H1 (cell line): ENCODE data around the gene TRAK1. TPM values are rescaled to one million over a fixed set of nuclear protein-coding genes. Genes with fewer than 3 reads are reported as not detected.

Source experiments
- CHD7 ChIP-seq: fragments of 300-600 bp; sonication (generic); IDR thresholded peaks from 2 replicates; pipeline ENCODE4 v1.7.1; 2012; ENCODE audit warnings: low read length, moderate library complexity, mild to moderate bottlenecking, inconsistent platforms; ENCODE audit not compliant: insufficient replicate concordance
- MAFK ChIP-seq: IDR thresholded peaks from 2 replicates; pipeline ENCODE4 v1.6.1; 2012; ENCODE audit warnings: low read depth, mild to moderate bottlenecking, improper control_type of control experiment, low read length
- RBBP5 ChIP-seq: IDR thresholded peaks from 2 replicates; pipeline ENCODE4 v1.7.1; 2012; ENCODE audit warnings: low read depth, mild to moderate bottlenecking, inconsistent platforms, low read length, moderate library complexity, borderline replicate concordance
- SIN3A ChIP-seq, 2 experiments: IDR thresholded peaks in 1 of 2; conservative IDR thresholded peaks in 1 of 2; 2 replicates each; pipeline ENCODE4 v1.6.1; 2011 to 2012; ENCODE audit warnings: low read length in 2 of 2, improper control_type of control experiment in 1 of 2, low read depth in 1 of 2, mild to moderate bottlenecking in 1 of 2
- TBP ChIP-seq: IDR thresholded peaks from 2 replicates; pipeline ENCODE4 v1.6.1; 2011; ENCODE audit warnings: low read depth, low read length, improper control_type of control experiment
- USF2 ChIP-seq: IDR thresholded peaks from 2 replicates; pipeline ENCODE4 v1.6.1; 2011; ENCODE audit warnings: low read length, improper control_type of control experiment
- polyA plus RNA-seq, 7 experiments: library from polyadenylated mRNA; depleted of rRNA in 3 of 7; stranded (reverse) in 5 of 7; unstranded in 2 of 7; fragments of >200 nt in 5 of 7; fragments of 200-250 nt in 2 of 7; gene quantifications; 1 replicate in 5 of 7; 2 replicates in 1 of 7; 4 replicates in 1 of 7; pipeline versions ENCODE4 v1.2.1 to v1.2.3, GENCODE V29; 2011 to 2013; ENCODE audit warnings: missing spikeins in 2 of 7, mixed read lengths in 2 of 7
- total RNA-seq: library from RNA; stranded (reverse); fragmentation: NEBNext Ultra II Directional; extraction: Animal tissue kit (Norgen Biotek cat#: 25700); gene quantifications from 2 replicates; pipeline ENCODE4 v1.2.1, GENCODE V29; 2021
- TF ChIP-seq, protein P1 (sequence below): IDR thresholded peaks from 2 replicates; pipeline ENCODE4 v1.6.1; 2012; ENCODE audit warnings: inconsistent platforms

Gene TRAK1
- total and polyA plus RNA-seq, 2 of the 8 experiments (the other 6 are each of a cell fraction or from before 2014, with no cell fraction given) = 21.3 to 32.7 TPM

- TF ChIP-seq, protein P1, sequence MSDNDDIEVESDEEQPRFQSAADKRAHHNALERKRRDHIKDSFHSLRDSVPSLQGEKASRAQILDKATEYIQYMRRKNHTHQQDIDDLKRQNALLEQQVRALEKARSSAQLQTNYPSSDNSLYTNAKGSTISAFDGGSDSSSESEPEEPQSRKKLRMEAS = no peak
- TF ChIP-seq CHD7 = no peak
- TF ChIP-seq SIN3A (conservative IDR thresholded peaks at IDR 0.05 in 1 of 2, IDR thresholded peaks at IDR 0.05 in 1 of 2; ENCODE audit: low read depth in 1 of 2, low read length in 2 of 2) = no peak
- no peak for TF ChIP-seq USF2
- TF ChIP-seq TBP = no peak
- no peak for TF ChIP-seq RBBP5
- no peak for TF ChIP-seq MAFK
- TF ChIP-seq, all 59 proteins: peak for 0
Observed at GRCh38 chr3:42166214-42166613, 75.1 kb downstream of the TRAK1 start (continued).
